ENCODE results near the gene DDR1.

GRCh38 chr6:30901436-30901835 lies 17.1 kb downstream of the DDR1 start:
- TF ChIP-seq CTCF (IDR thresholded peaks at IDR 0.05; ENCODE audit: insufficient read depth, low read length, poor library complexity, severe bottlenecking) (no peak), EZH2phosphoT487 (conservative IDR thresholded peaks at IDR 0.05; ENCODE audit: low read length) (no peak)
